Stimulated activated CD8-positive, alpha-beta memory T cell treated with anti-CD3 and anti-CD28 coated beads, Interleukin-15, amount 100 ng/mL, for 4 hours (primary cell): ENCODE results near the gene TPR.
"Not testable (repeated sequence)": the region's sequence is repeated elsewhere in the genome, so short reads cannot be mapped to it uniquely, and the experiment has no call there.

Experiments
- DNase-seq, 2 donors: peaks; one replicate each; pipeline ENCODE4 v3.0.0-alpha.2; 2020; ENCODE audit warnings: low read depth in 2 of 2

The TPR gene

DNA sequence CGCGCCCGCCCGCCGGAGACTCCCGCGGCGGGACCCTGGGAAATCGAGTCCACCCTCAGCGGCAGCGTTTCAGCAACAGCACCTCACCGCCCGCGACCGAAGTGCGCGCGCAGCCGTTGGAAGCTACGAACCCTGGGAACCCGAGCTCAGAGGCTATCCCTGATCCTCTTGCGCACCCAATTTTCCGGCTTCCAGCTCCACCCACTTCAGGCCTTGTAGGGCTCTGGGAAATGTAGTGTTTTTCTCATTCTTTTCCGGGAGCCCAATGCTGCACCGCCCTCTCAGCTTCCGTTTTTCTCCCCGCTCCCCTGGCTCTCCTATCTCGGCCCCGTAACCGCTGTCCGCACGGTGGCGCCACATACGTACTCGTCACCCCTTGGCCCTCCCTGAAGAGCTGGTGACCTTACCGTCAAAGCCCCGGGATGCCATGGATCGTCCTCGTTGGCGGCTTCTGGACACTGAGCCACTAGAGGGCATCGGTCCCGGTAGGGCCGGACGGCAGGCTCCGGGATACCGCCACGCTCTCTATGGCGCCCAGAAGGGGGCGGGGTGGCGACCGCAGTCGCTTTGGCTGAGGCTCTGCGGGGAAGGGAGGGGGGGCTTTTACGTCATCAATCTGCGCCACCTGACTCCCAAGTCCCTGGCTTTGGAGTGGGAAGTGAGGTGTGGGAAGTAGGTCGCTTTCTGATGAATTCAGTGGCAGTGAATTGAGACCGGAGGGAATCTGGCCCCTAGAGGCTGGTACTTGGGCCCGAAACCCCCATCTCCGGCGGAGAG is at the start of gene TPR, which contains the start of gene ODR4:
Gene TPR (minus strand): TSS at position 102 of the 777 bp plus-strand sequence. CDS start 225 bp downstream, outside the sequence.
Gene ODR4 (plus strand): TSS at position 687 of the 777 bp plus-strand sequence. CDS start 3,948 bp downstream, outside the sequence.
- DNase-seq, result peak; percentile 85 to 93

DNA sequence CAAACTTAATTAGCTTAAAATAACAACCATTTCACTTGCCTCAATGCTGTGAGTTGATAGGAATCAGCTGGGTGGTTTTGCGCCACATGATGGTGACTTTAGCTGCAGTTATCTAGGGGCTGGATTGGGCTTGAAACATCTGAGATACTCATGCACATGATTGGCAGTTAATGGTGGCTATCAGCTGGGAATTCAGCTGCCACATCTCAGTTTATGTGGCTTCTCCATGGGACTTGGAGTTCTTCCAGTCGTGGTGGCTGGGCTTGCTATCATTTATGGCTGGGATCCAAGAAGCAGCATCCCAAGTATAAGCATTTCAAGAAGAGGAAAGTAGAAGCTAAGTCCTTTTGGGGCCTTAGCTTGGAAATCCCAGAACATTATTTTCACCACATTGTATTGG is 49.5 kb upstream of the TPR start:
- DNase-seq, result no peak

DNA sequence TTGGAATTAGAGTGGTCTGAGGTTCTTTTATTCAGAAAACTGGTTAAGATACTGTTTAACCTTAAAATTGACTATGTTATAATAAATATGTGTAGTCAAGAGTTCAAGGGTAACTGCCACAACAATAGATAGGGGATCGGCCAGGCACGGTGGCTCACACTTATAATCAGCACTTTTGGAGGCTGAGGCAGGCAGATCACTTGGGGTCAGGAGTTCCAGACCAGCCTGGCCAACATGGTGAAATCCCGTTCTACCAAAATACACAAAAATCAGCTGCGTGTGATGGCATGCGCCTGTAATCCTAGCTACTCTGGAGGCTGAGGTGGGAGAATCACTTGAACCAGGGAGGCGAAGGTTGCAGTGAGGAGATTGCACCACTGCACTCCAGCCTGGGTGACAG is 46.4 kb upstream of the TPR start:
- no peak for DNase-seq

DNA sequence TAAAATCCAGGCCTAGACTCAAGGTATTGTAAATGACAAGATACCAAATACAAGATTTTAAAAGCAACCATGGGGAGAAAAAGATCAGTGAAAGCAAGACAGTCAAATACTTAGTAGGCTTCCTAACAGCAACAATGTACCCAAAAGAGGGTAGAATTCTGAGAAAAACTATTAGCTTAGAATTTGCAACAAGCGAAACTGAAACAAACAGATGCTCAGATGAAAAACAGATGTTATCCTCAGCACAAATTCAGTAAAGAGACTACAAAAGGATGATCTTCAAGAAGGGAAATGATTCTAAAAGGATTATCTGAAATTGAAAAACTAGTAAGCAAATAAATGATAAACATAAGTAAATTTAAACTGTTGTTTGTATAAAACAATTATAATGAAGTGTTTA is 45.9 kb upstream of the TPR start:
- DNase-seq, result no peak

DNA sequence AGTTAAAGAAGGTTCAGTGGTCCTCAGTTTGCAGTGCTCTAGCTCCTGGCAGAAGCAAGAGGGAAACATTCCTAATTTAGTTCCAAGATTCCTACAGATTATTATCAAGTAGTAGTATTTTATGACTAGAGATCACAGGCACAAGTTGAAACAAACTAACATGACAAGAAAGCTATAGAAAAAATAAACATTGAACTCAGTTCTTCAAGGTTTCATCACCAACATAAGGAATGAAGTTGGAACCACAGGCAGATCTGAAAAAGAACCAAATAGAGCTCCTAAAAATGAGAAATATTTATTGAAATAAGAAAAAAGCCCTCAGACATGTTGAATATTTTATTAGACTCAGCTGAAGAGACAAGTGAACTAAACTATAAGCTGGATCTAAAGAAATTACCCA is 45.3 kb upstream of the TPR start:
- no peak for DNase-seq

DNA sequence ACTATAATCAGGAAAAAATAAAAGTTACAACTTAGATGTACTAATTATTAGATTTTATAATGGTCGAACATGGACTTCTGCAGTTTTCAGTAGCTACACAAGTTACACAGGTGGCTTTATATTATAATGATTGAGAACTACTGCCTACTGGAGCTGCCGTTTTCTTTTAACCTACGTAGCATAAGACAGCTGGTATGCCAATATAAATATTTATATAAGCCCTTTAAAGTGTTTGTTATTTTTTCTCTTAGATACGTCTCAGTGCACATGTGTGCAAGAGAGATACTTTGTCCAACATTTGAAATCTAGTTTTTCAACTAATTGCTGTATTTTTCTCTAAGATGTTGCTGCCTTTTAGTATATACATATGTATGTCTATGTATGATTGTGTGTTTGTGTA is 43.5 kb upstream of the TPR start:
- DNase-seq, result no peak

DNA sequence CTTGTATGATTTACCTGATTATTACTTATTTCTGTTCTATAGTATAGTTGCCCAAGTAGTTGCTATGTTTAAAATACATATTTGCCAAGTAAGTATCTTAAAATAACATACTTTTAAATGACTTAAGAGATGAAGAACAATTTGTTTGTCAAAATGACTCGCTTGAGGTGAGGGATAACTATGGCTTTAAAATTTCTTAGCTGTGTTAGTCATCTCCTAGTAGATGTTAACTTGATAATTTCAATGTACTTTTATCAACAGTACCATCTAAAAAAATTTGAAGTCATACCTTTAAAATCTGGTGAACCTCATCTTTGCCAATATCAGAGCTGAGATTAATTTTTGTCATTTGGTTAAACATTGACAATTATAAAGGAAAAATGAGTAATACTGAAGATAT is 38.3 kb upstream of the TPR start:
- DNase-seq, result no peak

DNA sequence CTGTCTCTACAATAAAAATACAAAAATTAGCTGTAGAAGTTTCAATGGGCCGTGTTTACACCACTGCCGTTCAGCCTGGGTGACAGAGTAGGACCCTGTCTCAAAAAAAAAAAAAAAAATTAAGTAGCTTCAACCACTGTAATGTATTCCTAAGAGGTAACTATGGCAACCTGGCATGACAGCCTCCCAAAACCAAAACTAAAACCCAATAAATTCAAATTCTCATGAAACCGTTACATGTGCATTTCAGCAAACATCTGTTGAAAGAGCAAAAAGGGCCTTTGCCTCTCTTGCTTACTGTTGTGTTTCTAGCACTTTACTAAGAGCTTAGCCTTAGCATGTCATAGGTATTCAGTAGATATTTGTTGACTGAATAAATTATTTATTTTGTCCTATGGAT is 34.0 kb upstream of the TPR start:
- no peak for DNase-seq

DNA sequence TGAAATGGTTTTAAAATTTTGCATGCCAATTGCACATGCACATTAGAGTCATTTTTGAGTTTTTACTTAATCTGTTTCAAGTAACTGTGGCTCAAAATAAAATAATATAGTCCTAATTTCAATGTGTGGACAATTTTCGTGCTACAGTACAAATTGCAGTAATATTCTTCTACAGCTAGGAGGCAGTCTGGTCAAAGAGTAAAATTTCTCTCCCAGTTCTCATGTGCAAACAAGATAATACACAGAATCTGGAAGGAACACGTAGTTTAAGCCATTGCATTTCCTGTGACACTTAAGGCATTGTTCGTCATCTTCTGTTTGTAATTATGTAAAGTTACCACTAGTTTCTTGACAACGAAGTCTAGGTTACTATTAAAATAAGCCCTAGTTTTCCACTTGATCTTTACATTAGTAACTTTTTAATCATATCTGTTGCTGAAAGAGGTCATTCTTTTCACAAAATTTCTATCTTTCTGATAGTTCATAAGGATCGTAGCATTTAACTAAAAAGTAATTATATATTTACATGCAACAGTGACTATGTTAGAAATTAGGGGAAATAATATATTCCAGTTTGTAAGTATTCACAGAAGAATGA is 29.5 kb upstream of the TPR start:
- DNase-seq, result no peak

DNA sequence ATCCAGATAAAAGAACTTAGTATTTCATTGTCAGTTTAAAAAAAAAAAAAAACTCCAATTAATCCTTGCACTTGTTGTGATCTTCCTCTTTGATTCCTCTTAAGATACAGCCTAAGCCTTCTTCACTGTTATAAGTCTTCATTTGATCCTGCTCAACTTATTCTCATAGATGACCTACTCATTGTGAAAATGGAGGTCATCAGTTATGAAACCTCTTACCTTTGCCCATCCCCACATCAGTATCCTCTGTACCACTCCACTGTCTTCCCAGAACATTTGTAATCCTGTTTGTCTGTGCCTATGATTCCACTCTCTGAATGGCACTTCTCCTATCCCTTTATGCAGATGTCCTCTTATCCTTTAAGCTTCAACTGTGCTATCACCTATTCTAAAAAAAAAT is 28.6 kb upstream of the TPR start:
- DNase-seq, result no peak

DNA sequence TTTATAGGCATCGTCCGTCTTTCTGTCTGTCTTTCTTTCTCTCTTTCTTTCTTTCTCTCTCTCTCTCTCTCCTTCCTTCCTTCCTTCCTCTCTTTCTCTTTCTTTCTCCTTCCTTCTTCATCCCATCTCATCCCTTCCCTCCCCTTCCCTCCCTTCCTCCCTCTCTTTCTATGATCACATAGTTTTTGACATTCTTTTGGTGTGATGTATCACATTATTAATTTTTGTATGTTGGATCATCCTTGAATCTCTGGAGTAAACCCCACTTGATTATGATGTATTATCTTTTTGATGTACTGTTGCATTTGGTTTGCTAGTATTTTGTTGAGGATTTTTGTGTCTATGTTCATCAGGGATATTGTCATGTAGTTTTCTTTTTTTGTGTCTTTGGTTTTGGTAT is 26.4 kb upstream of the TPR start:
- not testable (repeated sequence) for DNase-seq

DNA sequence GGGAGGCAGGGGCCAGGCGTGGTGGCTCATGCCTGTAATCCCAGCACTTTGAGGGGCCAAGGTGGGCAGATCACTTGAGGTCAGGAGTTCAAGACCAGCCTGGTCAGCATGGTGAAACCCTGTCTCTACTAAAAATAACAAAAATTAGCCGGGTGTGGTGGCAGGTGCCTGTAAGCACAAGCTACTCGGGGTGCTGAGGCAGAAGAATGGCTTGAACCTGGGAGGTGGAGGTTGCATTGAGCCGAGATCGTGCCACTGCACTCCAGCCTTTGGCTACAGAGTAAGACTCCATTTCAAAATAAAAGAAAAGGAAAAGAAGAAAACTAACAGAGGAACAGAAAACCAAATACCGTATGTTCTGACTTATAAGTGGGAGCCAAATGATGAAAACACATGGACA is 17.7 kb upstream of the TPR start:
- not testable (repeated sequence) for DNase-seq

DNA sequence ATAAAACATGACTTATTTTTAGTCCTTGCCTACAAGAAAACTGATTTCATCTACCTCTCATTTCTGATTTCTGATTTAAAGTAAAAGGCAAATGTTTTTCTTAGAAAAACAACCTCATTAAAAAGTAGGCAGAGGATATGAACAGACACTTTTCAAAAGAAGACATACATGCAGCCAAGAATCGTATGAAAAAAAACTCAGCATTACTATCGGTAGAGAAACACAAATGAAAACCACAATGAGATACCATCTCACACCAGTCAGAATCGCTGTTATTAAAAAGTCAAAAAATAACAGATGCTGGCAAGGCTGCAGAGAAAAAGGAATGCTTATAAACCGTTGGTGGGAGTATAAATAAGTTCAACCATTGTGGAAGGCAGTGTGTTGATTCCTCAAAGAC is 16.8 kb upstream of the TPR start:
- no peak for DNase-seq

DNA sequence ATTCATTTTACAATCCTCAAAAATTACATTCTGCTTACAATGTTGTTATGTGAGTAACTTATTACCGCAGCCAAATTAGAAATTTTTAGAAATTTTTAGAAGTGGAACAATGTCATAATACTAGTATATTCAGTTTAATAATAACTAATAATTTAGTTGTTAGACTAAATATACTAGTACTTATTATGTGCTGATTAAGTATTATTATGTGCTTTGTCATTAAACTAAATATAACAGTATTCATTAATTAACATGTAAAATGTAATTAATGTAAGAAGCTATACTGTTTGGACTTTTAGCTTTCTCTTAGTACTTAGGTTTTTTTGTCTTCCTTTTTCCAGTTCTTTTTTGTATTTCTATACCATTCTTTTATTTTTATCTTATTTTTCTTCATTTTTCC is 15.9 kb upstream of the TPR start:
- DNase-seq, result no peak

DNA sequence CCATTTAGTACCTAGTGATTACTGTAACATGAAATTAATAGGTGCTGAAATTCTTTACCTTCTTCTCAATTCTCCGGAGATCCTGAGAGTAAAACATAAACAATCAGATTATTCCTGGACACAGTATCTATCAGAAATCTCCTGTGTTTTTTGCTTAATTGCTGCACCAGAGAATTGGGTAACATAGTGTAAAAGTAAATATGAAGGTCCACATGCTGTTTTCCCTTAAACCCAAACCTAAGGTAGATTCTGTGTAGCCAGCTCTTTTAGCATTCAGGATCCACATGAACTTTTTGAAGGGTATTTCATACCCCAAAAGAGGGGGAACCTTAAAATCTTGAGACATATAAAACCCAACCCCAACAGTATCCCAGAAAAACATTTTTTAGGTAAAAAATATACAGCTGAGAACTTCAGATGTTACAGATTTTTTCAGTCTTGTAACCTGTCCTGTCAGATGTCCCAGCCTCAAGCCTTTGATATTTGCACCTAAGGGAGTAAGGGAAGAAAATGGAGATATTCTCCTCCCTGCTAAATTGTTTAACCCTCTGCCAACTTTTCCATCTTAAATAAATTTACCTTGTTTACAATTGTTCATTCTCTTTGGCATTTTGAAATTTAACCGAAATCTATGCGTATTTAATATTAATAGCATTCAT is 11.8 kb upstream of the TPR start:
- DNase-seq, result no peak

DNA sequence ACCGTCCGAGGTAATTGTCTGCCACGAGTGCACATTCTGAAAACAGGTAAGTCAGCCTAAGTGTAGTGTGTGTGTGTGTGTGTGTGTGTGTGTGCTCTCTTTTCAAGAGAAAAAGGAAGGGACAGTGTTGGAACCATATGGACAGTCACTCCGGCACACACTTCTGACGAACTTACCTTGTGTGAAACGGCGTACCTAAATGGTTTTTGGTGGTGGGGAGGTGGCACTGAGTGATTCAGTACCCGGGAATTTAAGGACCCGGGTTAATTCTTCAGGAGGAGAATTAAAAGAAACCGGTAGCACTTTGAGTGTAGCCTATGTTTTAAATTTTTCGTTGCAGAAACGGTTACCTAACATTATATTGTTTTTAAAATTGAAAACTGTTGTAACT is 871 bp upstream of the TPR start:
- no peak for DNase-seq

DNA sequence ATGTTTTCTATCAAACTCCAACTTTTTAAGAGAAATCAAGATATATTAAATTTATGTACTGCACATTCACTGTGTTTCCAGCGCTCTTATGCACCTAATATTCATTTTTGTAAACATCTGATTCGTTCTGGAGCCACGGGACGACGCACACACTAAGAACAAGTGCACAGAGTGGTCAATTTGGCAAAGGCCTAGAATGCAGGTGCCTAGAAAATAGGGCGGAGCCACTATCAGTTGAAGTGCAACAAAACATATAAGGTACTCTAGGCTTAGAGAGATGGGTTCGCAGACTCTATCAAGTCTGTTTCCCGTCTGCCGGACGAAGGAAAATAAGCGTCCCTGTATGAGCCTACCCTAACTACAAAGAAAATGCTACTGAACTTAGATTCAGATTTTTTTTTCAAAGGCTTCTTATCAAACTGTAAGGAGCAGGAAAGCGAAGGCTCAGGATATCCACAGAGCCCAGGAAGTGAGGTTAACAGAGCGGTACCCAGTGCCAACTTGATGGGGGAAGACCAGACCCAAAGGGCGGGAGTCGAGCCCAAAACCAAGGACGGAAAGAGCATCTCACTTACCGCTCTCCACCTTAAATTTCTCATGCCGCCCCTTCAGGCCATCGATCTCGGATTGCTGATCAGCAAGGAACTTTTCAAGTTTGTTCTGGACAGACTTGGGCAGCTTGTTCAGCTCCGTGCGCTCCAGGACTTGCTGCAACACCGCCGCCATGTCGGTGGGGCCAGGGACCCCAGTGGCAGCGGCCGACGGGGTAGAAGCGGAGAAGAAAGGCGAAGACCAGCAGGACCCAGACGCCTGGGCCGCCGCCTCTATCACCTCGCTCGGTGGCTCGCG is 526 bp downstream of the TPR start:
- peak in 1 of 2 donors; percentile 1 for DNase-seq

DNA sequence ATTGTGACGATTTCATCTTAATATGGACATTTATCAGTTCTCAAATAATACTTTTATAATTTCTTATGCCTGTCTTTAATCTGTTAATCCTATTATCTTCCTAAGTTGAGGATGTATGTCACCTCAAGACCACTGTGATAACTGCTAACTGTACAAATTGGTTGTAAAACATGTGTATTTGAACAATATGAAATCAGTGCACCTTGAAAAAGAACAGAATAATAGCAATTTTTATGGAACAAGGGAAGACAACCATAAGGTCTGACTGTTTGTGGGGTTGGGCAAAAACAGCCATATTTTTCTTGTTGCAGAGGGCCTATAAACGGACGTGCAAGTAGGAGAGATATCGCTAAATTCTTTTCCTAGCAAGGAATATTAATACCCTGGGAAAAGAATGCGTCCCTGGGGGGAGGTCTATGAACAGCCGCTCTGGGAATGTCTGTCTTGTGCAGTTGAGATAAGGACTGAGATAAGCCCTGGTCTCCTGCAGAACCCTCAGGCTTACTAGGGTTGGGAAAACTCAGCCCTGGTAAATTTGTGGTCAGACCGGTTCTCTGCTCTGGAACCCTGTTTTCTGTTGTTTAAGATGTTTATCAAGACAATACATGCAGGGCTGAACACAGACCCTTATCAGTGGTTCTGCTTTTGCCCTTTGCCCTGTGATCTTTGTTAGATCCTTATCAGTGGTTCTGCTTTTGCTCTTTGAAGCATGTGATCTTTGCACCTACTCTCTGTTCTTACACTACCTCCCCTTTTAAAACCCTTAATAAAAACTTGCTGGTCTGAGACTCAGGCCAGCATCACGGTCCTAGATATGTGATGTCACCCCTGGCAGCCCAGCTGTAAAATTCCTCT is 27.0 kb downstream of the TPR start:
- DNase-seq, result not testable (repeated sequence)

DNA sequence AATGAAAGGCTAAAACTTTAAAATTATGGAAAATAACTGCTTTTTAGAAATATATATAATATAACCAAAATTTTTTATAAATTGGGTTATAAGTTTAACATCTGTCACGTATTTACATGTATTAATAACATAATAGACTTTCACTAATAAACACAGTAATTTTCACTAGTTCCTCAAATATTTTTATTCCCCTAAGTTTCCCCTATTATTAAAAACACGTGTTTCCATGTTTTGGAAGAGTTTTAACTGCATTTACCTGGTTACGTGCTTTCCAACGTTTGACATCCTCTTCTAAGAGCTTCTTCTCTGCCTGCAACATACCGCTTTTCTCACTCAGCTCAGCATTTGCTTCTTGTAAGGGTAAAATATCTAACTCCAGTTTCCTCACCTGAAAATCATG is 34.3 kb downstream of the TPR start:
- DNase-seq, result no peak

DNA sequence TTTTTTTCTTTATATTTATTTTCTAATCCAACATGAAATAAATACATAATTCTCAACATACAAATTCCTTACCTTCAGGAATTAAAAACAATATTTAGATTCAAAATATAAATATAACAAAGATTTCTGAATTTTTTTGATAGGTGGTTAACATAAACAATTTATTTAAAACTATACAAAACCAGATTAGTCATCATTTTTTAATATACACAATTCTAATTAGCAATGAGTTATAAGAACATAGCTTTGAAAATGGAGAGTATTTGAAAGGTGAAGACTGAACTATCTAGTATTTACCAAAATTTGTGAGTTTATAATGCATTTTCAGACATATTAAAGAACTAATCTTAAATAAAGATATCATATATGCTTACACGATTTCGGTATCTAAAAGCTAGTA is 37.5 kb downstream of the TPR start:
- no peak for DNase-seq

DNA sequence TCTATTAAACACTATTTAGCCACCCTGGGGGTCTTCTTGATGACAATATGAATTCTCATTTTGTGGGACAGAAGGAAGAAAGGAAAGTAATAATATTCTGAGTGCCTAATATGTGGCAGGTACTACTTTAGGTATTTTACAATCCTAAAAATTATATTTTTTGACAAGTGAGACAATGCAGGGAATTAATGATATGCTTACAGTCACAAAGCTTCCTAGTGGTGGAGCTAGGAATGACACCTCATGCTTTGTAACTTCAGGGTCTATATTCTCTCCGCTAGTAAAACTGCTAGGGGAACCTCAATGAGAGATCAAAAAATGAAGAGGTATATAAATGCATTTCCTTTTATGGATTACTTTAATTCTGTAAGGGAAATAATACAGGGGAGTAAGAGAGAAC is 44.3 kb downstream of the TPR start:
- no peak for DNase-seq
